ENCODE results near the gene SPSB4. TPM values are rescaled to one million over a fixed set of nuclear protein-coding genes. Genes with fewer than 3 reads are reported as not detected.
A peak's percentile ranks its signal among the peaks of the same experiment; 100 is the strongest.
"Not testable (repeated sequence)": the region's sequence is repeated elsewhere in the genome, so short reads cannot be mapped to it uniquely, and the experiment has no call there.

Gene SPSB4
- total and polyA plus RNA-seq, 7 donors = 0.10 to 1.4 (median 0.44) TPM; not detected in 1

- no peaks in the 10 kb centered on the region for H3K27me3 ChIP-seq
- no peaks in the 10 kb centered on the region for H3K4me1 ChIP-seq
- no peak overlapping the region for H3K4me3 ChIP-seq
- H3K36me3 ChIP-seq = no peaks in the 10 kb centered on the region
- WGBS, 2 donors = 49 to 56% methylated on average over 4 of the region's 4 CpGs
- H3K27ac ChIP-seq = no peak overlapping the region
- intact Hi-C loops (cut with DNase I) = loop anchor here (2.0 kb wide), 2 partner anchors 95 to 181 kb away; no protein-coding TSS in a partner anchor
- TF ChIP-seq POLR2A (IDR thresholded peaks at IDR 0.05) (no peak), EP300 (IDR thresholded peaks at IDR 0.05) (no peak), POLR2AphosphoS5 (IDR thresholded peaks at IDR 0.05) (no peak)
- TF ChIP-seq, protein P1, sequence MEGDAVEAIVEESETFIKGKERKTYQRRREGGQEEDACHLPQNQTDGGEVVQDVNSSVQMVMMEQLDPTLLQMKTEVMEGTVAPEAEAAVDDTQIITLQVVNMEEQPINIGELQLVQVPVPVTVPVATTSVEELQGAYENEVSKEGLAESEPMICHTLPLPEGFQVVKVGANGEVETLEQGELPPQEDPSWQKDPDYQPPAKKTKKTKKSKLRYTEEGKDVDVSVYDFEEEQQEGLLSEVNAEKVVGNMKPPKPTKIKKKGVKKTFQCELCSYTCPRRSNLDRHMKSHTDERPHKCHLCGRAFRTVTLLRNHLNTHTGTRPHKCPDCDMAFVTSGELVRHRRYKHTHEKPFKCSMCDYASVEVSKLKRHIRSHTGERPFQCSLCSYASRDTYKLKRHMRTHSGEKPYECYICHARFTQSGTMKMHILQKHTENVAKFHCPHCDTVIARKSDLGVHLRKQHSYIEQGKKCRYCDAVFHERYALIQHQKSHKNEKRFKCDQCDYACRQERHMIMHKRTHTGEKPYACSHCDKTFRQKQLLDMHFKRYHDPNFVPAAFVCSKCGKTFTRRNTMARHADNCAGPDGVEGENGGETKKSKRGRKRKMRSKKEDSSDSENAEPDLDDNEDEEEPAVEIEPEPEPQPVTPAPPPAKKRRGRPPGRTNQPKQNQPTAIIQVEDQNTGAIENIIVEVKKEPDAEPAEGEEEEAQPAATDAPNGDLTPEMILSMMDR (IDR thresholded peaks at IDR 0.05) = no peak
- no peak for DNase-seq
- no peaks in the 10 kb centered on the region for H3K9me3 ChIP-seq
Observed at GRCh38 chr3:141011997-141012262, 39.2 kb upstream of the SPSB4 start.

- intact Hi-C loops (cut with DNase I) = no loop called here
- Histone ChIP-seq H3K4me3 (no peak overlapping the region), H3K9me3 (no peaks in the 10 kb centered on the region), H3K4me1 (no peaks in the 10 kb centered on the region), H3K27me3 (no peaks in the 10 kb centered on the region), H3K36me3 (no peaks in the 10 kb centered on the region), H3K27ac (peak overlapping the region in 1 of 4 donors; percentile 21)
- no peak for DNase-seq
- TF ChIP-seq EP300 (IDR thresholded peaks at IDR 0.05) (no peak), POLR2A (IDR thresholded peaks at IDR 0.05) (no peak), POLR2AphosphoS5 (IDR thresholded peaks at IDR 0.05) (no peak)
- TF ChIP-seq, protein P1 (IDR thresholded peaks at IDR 0.05) = no peak
- 87 to 90% methylated on average over 2 of the region's 2 CpGs for WGBS, 2 donors
Observed at GRCh38 chr3:141012571-141012970, 38.6 kb upstream of the SPSB4 start.

GRCh38 chr3:141015481-141015880, 35.7 kb upstream of the SPSB4 start:
- intact Hi-C loops (cut with DNase I) = no loop called here
- TF ChIP-seq POLR2A (IDR thresholded peaks at IDR 0.05) = no peak
- TF ChIP-seq, protein P1 (IDR thresholded peaks at IDR 0.05) = no peak
- TF ChIP-seq POLR2AphosphoS5 (IDR thresholded peaks at IDR 0.05) = no peak
- TF ChIP-seq EP300 (IDR thresholded peaks at IDR 0.05) = no peak
- Histone ChIP-seq H3K27ac (no peak overlapping the region), H3K27me3 (no peaks in the 10 kb centered on the region), H3K4me3 (no peak overlapping the region), H3K36me3 (no peaks in the 10 kb centered on the region), H3K4me1 (no peaks in the 10 kb centered on the region), H3K9me3 (no peaks in the 10 kb centered on the region)
- 82 to 87% methylated on average over 3 of the region's 3 CpGs for WGBS, 2 donors
- no peak for DNase-seq

DNA sequence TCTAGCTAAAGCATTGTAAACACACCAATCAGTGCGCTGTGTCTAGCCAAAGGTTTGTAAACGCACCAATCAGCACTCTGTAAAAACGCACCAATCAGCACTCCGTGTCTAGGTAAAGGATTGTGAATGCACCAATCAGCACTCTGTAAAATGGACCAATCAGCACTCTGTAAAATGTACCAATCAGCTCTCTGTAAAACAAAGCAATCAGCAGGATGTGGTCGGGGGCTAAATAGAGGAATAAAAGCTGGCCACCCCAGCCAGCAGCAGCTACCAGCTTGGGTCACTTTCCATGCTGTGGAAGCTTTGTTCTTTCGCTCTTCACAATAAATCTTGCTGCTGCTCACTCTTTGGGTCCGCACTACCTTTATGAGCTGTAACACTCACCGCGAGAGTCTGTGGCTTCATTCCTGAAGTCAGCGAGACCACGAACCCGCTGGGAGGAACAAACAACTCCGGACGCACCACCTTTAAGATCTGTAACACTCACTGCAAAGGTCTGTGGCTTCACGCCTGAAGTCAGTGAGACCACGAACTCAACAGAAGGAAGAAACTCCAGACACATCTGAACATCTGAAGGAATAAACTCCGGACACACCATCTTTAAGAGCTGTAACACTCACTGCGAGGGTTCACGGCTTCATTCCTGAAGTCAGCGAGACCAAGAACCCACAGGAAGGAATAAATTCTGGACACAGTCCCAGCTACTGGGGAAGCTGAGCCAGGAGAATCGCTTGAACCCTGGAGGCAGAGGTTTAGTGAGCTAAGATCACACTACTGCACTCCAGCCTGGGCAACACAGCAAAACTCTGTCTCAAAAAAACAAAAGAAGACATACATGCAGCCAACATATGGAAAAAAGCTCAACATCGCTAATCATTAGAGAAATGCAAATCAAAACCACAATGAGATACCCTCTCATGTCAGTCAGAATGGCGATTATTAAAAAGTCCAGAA, 33.5 kb upstream of the SPSB4 start:
- H3K27me3 ChIP-seq; H3K36me3 ChIP-seq; H3K27ac ChIP-seq; DNase-seq; H3K4me3 ChIP-seq; intact Hi-C loops (cut with DNase I); H3K9me3 ChIP-seq; H3K4me1 ChIP-seq: not testable (repeated sequence)
- WGBS, 2 donors = 71 to 85% methylated on average over 22 to 23 of the region's 23 CpGs

- DNase-seq = no peak
- Histone ChIP-seq H3K27ac (no peak overlapping the region), H3K4me1 (no peaks in the 10 kb centered on the region), H3K4me3 (no peak overlapping the region), H3K36me3 (no peaks in the 10 kb centered on the region), H3K9me3 (no peaks in the 10 kb centered on the region), H3K27me3 (no peaks in the 10 kb centered on the region)
- intact Hi-C loops (cut with DNase I) = no loop called here
- TF ChIP-seq EP300 (IDR thresholded peaks at IDR 0.05) = no peak
- TF ChIP-seq, protein P1 (IDR thresholded peaks at IDR 0.05) = no peak
- TF ChIP-seq POLR2AphosphoS5 (IDR thresholded peaks at IDR 0.05) = no peak
- TF ChIP-seq POLR2A (IDR thresholded peaks at IDR 0.05) = no peak
- WGBS, 2 donors = 96% methylated on average over 19 of the region's 19 CpGs
Observed at GRCh38 chr3:141019244-141019643, 31.9 kb upstream of the SPSB4 start.
